GM20000 (cell line): Measurements from ENCODE around the gene CHST3.

Experiments used
- DNase-seq: peaks from one replicate; pipeline ENCODE4 v3.0.0; 2012; ENCODE audit warnings: low spot score
- CTCF ChIP-seq: IDR thresholded peaks from 2 replicates; pipeline ENCODE4 v1.5.1; 2012; ENCODE audit warnings: mild to moderate bottlenecking, control low read depth; ENCODE audit errors: extremely low read depth, missing control alignments

CHST3 gene

GRCh38 chr10:71970869-71971268 lies 6.7 kb downstream of the CHST3 start:
- DNase-seq = no peak
- TF ChIP-seq CTCF = no peak

- no peak for TF ChIP-seq CTCF
- no peak for DNase-seq
Observed at GRCh38 chr10:71971311-71971731, 7.1 kb downstream of the CHST3 start.

- no peak for TF ChIP-seq CTCF
Observed at GRCh38 chr10:71971769-71972555, 7.8 kb downstream of the CHST3 start.

GRCh38 chr10:71972746-71973695 lies 8.8 kb downstream of the CHST3 start:
- no peak for TF ChIP-seq CTCF
- no peak for DNase-seq

More at GRCh38 chr10:71971769-71972555, 7.8 kb downstream of the CHST3 start:
- DNase-seq = peak; percentile 39

- no peak for TF ChIP-seq CTCF
- no peak for DNase-seq
Observed at GRCh38 chr10:71973777-71974488, 9.7 kb downstream of the CHST3 start.

GRCh38 chr10:71974489-71975021 lies 10.4 kb downstream of the CHST3 start:
- no peak for TF ChIP-seq CTCF
- peak; percentile 70 for DNase-seq
